Endothelial cell (in vitro differentiated cells): ENCODE data around the gene ZNF438. TPM values are rescaled to one million over a fixed set of nuclear protein-coding genes. Genes with fewer than 3 reads are reported as not detected.
"Not testable (repeated sequence)": the region's sequence is repeated elsewhere in the genome, so short reads cannot be mapped to it uniquely, and the experiment has no call there.

Source experiments
- DNase-seq: peaks from one replicate; pipeline ENCODE4 v3.0.0; 2021; ENCODE audit warnings: low spot score
- H3K27ac Mint-ChIP-seq: one replicate; pipeline ENCODE4 v1.8.0; 2021; ENCODE audit warnings: mixed read lengths, inconsistent platforms; ENCODE audit not compliant: unreplicated experiment
- H3K27me3 Mint-ChIP-seq: one replicate; pipeline ENCODE4 v1.8.0; 2021; ENCODE audit warnings: mild to moderate bottlenecking, moderate library complexity, mixed read lengths, inconsistent platforms; ENCODE audit not compliant: unreplicated experiment
- H3K36me3 Mint-ChIP-seq: one replicate; pipeline ENCODE4 v1.8.0; 2021; ENCODE audit warnings: mild to moderate bottlenecking, low read depth, mixed read lengths, inconsistent platforms; ENCODE audit not compliant: unreplicated experiment
- H3K4me1 Mint-ChIP-seq: one replicate; pipeline ENCODE4 v1.8.0; 2021; ENCODE audit warnings: mild to moderate bottlenecking, mixed read lengths, inconsistent platforms; ENCODE audit not compliant: unreplicated experiment
- H3K4me3 Mint-ChIP-seq: one replicate; pipeline ENCODE4 v1.8.0; 2021; ENCODE audit warnings: mild to moderate bottlenecking, mixed read lengths, inconsistent platforms; ENCODE audit not compliant: unreplicated experiment
- H3K9me3 Mint-ChIP-seq: one replicate; pipeline ENCODE4 v1.8.0; 2021; ENCODE audit warnings: mixed read lengths, inconsistent platforms; ENCODE audit not compliant: unreplicated experiment
- CTCF ChIP-seq: fragments of 200-600 bp; sonication (generic); IDR thresholded peaks from one replicate; pipeline ENCODE4 v1.5.0; 2021; ENCODE audit warnings: antibody characterized with exemption; ENCODE audit not compliant: unreplicated experiment
- total RNA-seq: library from RNA; stranded (reverse); fragmentation: NEBNext Ultra II Directional; extraction: Animal tissue kit (Norgen Biotek cat#: 25700); gene quantifications from one replicate; pipeline ENCODE4 v1.2.1, GENCODE V29; 2021; ENCODE audit not compliant: unreplicated experiment

Gene ZNF438
- total RNA-seq, 1 donor from 2014 or later = 4.3 TPM

DNA sequence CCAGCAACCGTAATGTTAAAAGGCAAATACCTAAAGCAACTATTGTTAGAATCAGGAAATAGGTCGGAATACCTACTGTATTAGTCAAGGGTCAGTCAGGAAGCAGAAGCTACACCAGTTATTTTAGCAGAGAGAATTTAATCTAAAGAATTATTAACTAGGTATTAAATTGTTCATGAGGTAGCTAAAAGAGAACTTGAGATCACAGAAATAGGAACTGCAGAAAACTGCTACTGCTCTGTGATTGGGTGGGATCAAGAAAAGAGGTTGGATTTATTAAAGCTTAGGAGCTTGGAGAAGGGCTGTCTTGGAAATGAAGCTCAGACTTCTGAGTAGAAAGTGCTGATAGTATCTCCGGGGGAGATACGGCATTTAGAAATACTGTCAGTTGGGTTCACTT, 20.0 kb upstream of the ZNF438 start:
- H3K9me3 Mint-ChIP-seq = no peaks in the 10 kb centered on the region
- H3K4me1 Mint-ChIP-seq = no peaks in the 10 kb centered on the region
- no peak for TF ChIP-seq CTCF
- H3K4me3 Mint-ChIP-seq = no peak overlapping the region
- H3K27me3 Mint-ChIP-seq = no peaks in the 10 kb centered on the region
- peak overlapping the region; percentile 64 for H3K27ac Mint-ChIP-seq
- no peak for DNase-seq
- H3K36me3 Mint-ChIP-seq = no peaks in the 10 kb centered on the region

DNA sequence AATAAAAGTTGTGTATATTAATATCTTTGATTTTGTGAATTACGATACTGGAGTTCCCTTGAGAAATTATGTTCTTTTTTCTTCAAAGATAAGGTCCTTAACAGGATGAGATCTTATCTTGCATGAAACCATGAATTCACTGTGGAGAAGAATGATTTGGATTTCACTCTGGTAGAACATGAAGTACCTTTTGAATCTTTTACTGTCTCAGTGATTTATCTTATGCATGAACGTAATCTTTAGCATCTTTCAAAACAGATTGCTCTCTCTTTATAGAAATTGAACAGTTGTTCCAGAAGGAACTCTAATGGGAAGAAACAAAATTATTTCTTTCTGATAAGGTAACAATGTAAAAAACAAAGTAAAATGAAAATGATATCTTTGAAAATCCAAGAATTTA, 11.0 kb upstream of the ZNF438 start:
- Mint-ChIP-seq H3K4me1 (peaks cover 5% of the 10 kb centered on the region), H3K27ac (no peak overlapping the region), H3K4me3 (no peak overlapping the region), H3K9me3 (peaks cover 5% of the 10 kb centered on the region), H3K36me3 (no peaks in the 10 kb centered on the region), H3K27me3 (no peaks in the 10 kb centered on the region)
- TF ChIP-seq CTCF = no peak
- no peak for DNase-seq

GRCh38 chr10:31041011-31041410, 9.3 kb upstream of the ZNF438 start:
- H3K9me3 Mint-ChIP-seq = peaks cover 5% of the 10 kb centered on the region
- H3K4me1 Mint-ChIP-seq = peaks cover 12% of the 10 kb centered on the region
- H3K36me3 Mint-ChIP-seq = no peaks in the 10 kb centered on the region
- no peak overlapping the region for H3K27ac Mint-ChIP-seq
- H3K27me3 Mint-ChIP-seq = peaks cover 4% of the 10 kb centered on the region
- H3K4me3 Mint-ChIP-seq = no peak overlapping the region
- DNase-seq = no peak
- TF ChIP-seq CTCF = no peak

DNA sequence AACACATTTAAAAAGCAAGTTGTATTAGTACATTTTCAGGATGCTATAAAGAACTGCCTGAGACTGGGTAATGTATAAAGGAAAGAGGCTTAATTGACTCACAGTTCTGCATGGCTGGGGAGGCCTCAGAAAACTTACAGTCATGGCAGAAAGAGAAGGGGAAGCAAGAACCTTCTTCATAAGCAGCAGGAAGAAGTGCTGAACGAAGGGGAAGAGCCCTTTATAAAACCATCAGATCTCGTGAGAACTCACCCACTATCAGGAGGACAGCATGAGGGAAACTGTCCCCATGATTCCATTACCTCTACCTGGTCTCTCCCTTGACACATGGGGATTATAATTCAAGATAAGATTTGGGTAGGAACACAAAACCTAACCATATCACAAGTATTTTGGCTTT, 7.3 kb upstream of the ZNF438 start:
- H3K4me1 Mint-ChIP-seq = peaks cover 24% of the 10 kb centered on the region
- not testable (repeated sequence) for H3K9me3 Mint-ChIP-seq, DNase-seq, H3K4me3 Mint-ChIP-seq, H3K36me3 Mint-ChIP-seq, H3K27ac Mint-ChIP-seq, H3K27me3 Mint-ChIP-seq

DNA sequence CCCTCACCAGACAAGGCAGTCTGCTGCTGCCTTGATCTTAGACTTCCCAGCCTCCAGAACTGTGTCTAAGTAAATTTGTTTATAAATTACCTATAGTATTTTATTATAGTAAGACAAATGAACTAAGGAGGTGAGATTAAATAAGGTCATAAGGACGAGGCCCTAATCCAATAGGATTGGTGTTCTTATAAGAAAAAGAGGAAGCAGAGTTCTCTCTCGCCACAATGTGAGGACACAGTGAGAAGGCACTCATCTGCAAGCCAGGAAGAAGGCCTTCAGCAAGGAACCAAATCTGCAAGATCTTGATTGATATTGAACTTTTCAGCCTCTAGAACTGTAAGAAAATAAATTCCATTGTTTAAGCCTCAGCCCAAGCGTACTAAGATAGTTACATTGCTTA, 6.1 kb upstream of the ZNF438 start:
- TF ChIP-seq CTCF = no peak
- DNase-seq = no peak
- H3K27me3 Mint-ChIP-seq = peaks cover 4% of the 10 kb centered on the region
- no peaks in the 10 kb centered on the region for H3K9me3 Mint-ChIP-seq
- H3K27ac Mint-ChIP-seq = no peak overlapping the region
- H3K36me3 Mint-ChIP-seq = no peaks in the 10 kb centered on the region
- no peak overlapping the region for H3K4me3 Mint-ChIP-seq
- H3K4me1 Mint-ChIP-seq = peaks cover 27% of the 10 kb centered on the region

GRCh38 chr10:31036209-31036608, 4.5 kb upstream of the ZNF438 start:
- H3K4me1 Mint-ChIP-seq = peaks cover 30% of the 10 kb centered on the region
- TF ChIP-seq CTCF = no peak
- H3K9me3 Mint-ChIP-seq = no peaks in the 10 kb centered on the region
- peak; percentile 17 for DNase-seq
- H3K27ac Mint-ChIP-seq = peak overlapping the region; percentile 94
- H3K27me3 Mint-ChIP-seq = peaks cover 4% of the 10 kb centered on the region
- no peak overlapping the region for H3K4me3 Mint-ChIP-seq
- no peaks in the 10 kb centered on the region for H3K36me3 Mint-ChIP-seq
